Measurements from ENCODE around the gene CCDC178. TPM values are rescaled to one million over a fixed set of nuclear protein-coding genes. Genes with fewer than 3 reads are reported as not detected.

The CCDC178 gene
- total RNA-seq, 1 donor = 0.43 TPM

DNA sequence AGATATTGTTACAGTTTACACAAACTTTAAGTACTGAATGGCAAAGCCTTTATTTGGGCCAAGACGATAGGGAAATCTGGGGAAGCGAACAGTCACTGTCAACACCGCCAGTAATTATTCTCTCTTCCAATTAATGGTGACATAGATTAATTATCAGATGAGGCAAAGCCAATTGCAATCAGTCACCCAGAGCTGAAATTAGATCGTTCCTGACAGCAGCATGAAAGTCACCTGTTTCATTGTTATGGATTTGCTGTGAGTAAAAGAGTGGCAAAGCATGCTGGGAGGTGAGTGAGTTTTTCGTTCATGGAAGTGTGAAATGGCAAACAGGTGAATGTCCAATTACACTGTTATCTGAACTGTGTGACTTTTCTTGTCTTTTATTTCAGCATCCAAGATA lies 502.9 kb downstream of the CCDC178 start:
- DNase-seq (ENCODE audit: low read depth) = no peak
- H3K4me3 ChIP-seq (ENCODE audit: low read depth, low read length) = no peak overlapping the region
- TF ChIP-seq, protein P1, sequence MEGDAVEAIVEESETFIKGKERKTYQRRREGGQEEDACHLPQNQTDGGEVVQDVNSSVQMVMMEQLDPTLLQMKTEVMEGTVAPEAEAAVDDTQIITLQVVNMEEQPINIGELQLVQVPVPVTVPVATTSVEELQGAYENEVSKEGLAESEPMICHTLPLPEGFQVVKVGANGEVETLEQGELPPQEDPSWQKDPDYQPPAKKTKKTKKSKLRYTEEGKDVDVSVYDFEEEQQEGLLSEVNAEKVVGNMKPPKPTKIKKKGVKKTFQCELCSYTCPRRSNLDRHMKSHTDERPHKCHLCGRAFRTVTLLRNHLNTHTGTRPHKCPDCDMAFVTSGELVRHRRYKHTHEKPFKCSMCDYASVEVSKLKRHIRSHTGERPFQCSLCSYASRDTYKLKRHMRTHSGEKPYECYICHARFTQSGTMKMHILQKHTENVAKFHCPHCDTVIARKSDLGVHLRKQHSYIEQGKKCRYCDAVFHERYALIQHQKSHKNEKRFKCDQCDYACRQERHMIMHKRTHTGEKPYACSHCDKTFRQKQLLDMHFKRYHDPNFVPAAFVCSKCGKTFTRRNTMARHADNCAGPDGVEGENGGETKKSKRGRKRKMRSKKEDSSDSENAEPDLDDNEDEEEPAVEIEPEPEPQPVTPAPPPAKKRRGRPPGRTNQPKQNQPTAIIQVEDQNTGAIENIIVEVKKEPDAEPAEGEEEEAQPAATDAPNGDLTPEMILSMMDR (IDR thresholded peaks at IDR 0.05; ENCODE audit: insufficient read depth, low read depth, low read length) = no peak

DNA sequence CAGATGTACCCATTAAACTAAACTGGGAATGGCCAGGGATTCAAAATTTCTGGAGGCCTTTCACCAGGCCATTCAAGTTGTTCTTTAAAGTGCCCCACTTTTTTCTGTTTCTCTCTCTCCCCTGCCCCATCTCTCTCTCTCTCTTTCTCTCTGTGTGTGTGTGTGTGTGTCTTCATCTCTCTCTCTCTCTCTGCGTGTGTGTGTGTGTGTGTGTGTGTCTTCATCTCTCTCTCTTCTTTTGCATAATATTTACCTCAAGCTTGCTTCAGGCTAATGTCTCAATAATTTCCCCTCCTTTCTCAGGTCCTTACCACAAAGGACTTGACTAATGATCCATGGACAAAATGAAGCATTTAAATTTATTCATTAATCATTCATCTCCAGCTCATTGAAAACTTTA lies 503.5 kb downstream of the CCDC178 start:
- DNase-seq (ENCODE audit: low read depth) = no peak
- no peak overlapping the region for H3K4me3 ChIP-seq (ENCODE audit: low read depth, low read length)
- TF ChIP-seq, protein P1 (IDR thresholded peaks at IDR 0.05; ENCODE audit: insufficient read depth, low read depth, low read length) = no peak

DNA sequence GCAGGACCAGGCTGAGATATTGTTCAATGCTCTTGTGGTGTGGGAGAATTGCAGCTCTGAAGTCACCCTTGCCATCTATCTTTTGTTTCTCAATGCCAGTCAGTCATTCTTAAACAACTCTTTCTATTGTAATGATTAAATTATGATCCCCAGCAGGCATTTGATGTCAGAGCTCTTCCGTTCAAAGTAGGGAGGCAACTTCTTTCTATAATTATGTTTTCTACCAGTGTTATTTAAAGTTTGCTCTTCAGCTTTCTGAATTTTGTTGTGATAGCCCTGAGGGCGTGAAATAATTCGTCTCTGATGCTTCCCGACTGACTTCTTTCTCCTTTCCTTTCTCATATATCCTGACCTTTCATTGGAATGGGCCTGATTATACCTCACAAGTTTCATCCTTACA lies 506.3 kb downstream of the CCDC178 start:
- H3K4me3 ChIP-seq (ENCODE audit: low read depth, low read length) = no peak overlapping the region
- TF ChIP-seq, protein P1 (IDR thresholded peaks at IDR 0.05; ENCODE audit: insufficient read depth, low read depth, low read length) = no peak
- DNase-seq (ENCODE audit: low read depth) = no peak

DNA sequence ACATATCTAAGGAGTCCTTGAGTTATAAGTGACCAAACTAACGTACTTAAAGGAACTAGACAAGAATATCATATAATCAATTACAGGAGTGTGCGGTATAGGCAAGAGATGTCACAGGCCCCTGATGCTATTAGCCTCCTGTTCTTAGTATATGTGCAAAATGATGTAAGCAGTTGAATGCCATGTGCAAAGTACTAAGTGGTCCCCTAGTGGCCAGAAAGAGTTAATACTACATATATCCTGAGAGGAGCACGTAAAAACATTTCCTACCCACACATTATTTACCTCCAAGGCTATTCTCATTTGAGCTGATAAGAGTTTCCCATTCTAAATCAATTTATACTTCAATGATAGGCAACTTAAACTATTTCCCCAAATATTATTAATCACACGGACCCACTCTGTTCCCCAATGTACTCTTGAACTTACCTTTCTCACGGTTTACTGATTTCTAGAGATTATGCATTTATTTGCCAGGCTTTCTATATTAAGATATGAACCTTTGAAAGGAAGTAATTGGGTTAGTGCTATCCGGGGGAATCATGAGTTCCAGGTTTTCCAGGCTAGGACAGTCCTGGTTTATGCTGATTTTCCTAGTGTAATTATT lies 509.7 kb downstream of the CCDC178 start:
- TF ChIP-seq, protein P1 (IDR thresholded peaks at IDR 0.05; ENCODE audit: insufficient read depth, low read depth, low read length) = peak; percentile 58
- DNase-seq (ENCODE audit: low read depth) = peak; percentile 36

DNA sequence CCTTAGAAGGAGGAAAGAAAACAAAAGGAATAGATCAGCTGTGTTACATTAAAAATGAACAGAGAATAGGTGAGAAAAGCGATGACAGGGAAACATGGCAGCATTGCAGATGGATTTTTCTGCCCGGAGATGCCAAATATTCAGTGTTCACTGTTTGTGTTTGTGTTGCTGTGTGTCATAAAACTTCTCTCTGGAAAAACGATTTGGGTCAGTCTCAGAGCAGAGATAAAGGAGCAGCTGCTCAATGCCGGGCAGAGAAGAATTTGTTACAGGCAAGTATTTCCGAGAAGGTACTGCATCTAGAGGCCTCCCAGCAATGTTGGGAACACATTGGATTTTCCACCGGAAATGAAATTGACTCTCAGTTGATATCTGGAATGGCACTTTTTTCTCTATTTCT lies 511.3 kb downstream of the CCDC178 start:
- TF ChIP-seq, protein P1 (IDR thresholded peaks at IDR 0.05; ENCODE audit: insufficient read depth, low read depth, low read length) = no peak
- DNase-seq (ENCODE audit: low read depth) = no peak

More for the DNA sequence above, 509.7 kb downstream of the CCDC178 start:
- H3K4me3 ChIP-seq (ENCODE audit: low read depth, low read length) = no peak overlapping the region

DNA sequence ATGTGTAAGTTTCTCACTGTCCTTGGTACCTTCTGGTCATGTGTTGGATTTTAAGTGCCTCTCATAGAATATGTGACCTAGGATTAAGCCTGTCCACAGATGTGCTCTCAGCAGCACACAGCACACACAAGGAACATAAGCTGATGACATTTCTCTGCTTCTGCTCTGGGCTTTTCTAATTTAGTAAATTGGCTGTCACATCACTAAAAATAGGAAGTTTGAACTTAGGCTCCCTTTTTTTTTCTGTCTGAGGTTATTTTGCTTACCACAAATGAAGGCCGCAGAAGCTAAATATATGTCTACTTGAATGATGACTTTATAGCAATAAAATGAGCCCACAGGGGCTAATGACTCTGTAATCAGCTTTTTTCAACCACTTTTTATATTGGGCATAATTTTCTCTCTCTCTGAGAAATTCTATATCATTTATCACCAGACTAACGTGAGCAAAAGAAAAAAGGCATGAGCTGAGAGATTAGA lies 517.5 kb downstream of the CCDC178 start:
- TF ChIP-seq, protein P1 (IDR thresholded peaks at IDR 0.05; ENCODE audit: insufficient read depth, low read depth, low read length) = no peak
- no peak overlapping the region for H3K4me3 ChIP-seq (ENCODE audit: low read depth, low read length)
- DNase-seq (ENCODE audit: low read depth) = no peak

More for the DNA sequence above, 511.3 kb downstream of the CCDC178 start:
- no peak overlapping the region for H3K4me3 ChIP-seq (ENCODE audit: low read depth, low read length)

All from fibroblast of villous mesenchyme (primary cell).